Endothelial cell of umbilical vein (primary cell): Measurements from ENCODE around the gene ANKRD13C. TPM values are rescaled to one million over a fixed set of nuclear protein-coding genes. Genes with fewer than 3 reads are reported as not detected.

Experiments used
- BruUV-seq: library from RNA; stranded (reverse); fragments of 400-500 nt; replicated peaks from 2 replicates; lab custom pipeline; 2021; lab: Mats Ljungman, UMichigan
- CTCF ChIA-PET: fragments of 300-600, 350-600 bp; sonication (Branson Sonifier 250); formaldehyde crosslinking; loops from one replicate; lab custom pipeline; 2021; ENCODE audit warnings: antibody characterized with exemption, inconsistent platforms; lab: Charles Lee
- POLR2A ChIA-PET: fragments of 300-600, 350-600 bp; sonication (Branson Sonifier 250); formaldehyde crosslinking; loops from one replicate; lab custom pipeline; 2021; ENCODE audit warnings: antibody characterized with exemption, inconsistent platforms; lab: Charles Lee
- DNase-seq: peaks from one replicate; pipeline ENCODE4 v3.0.0-alpha.2; 2011; ENCODE audit warnings: low read depth, low spot score
- FAIRE-seq: peaks from 2 replicates; lab custom pipeline; 2011; peaks lifted over from hg19 to GRCh38; lab: Jason Lieb, UNC
- H2AFZ ChIP-seq: 2 replicates; pipeline ENCODE4 v1.6.0; 2012; ENCODE audit warnings: low read depth, low read length, control low read depth, inconsistent platforms
- H3K27ac ChIP-seq: 2 replicates; pipeline ENCODE4 v1.5.1; 2011; ENCODE audit warnings: low read depth, mild to moderate bottlenecking, control low read depth, low read length, moderate library complexity; ENCODE audit not compliant: insufficient read depth
- H3K27me3 ChIP-seq, 2 experiments: 2 replicates each; pipeline versions ENCODE4 v1.6.0 to v1.6.1; 2011; ENCODE audit warnings: low read length in 2 of 2, mixed read lengths in 1 of 2; ENCODE audit not compliant: control insufficient read depth in 2 of 2, insufficient read depth in 2 of 2
- H3K36me3 ChIP-seq, 2 experiments: 2 replicates in 1 of 2; 3 replicates in 1 of 2; pipeline ENCODE4 v1.5.1; 2011; ENCODE audit warnings: low read length in 2 of 2, mild to moderate bottlenecking in 1 of 2, moderate library complexity in 1 of 2; ENCODE audit not compliant: control insufficient read depth in 2 of 2, insufficient read depth in 2 of 2; ENCODE audit errors: extremely low read depth in 1 of 2
- H3K4me1 ChIP-seq: 3 replicates; pipeline ENCODE4 v1.5.1; 2011; ENCODE audit warnings: mild to moderate bottlenecking, low read length; ENCODE audit not compliant: control insufficient read depth, insufficient read depth; ENCODE audit errors: extremely low read depth
- H3K4me2 ChIP-seq: 2 replicates; pipeline ENCODE4 v1.6.1; 2011; ENCODE audit warnings: low read length, control low read depth, mixed read lengths; ENCODE audit not compliant: insufficient read depth
- H3K4me3 ChIP-seq, 3 experiments: fragments of 200-600 bp in 1 of 3; sonication (generic), shearing (Covaris generic) in 1 of 3; replicated peaks in 1 of 3; 2 replicates each; pipeline ENCODE4 v1.5.1; 2011 to 2016; ENCODE audit warnings: control low read depth in 3 of 3, low read length in 3 of 3, mild to moderate bottlenecking in 2 of 3, inconsistent platforms in 1 of 3, low read depth in 1 of 3, moderate library complexity in 1 of 3; ENCODE audit not compliant: insufficient read depth in 1 of 3
- H3K79me2 ChIP-seq: 2 replicates; pipeline ENCODE4 v1.6.0; 2012; ENCODE audit warnings: low read length, inconsistent platforms; ENCODE audit not compliant: control insufficient read depth, insufficient read depth
- H3K9ac ChIP-seq: replicated peaks from 2 replicates; pipeline ENCODE3; 2011; ENCODE audit warnings: low read length, control low read depth; ENCODE audit not compliant: insufficient read depth; ENCODE audit errors: extremely low read depth
- H3K9me1 ChIP-seq: replicated peaks from 3 replicates; pipeline ENCODE4 v1.6.0; 2011; ENCODE audit warnings: mild to moderate bottlenecking, low read length; ENCODE audit not compliant: control insufficient read depth, insufficient read depth; ENCODE audit errors: extremely low read depth
- H3K9me3 ChIP-seq: replicated peaks from 2 replicates; pipeline ENCODE4 v1.5.1; 2012; ENCODE audit warnings: low read length, inconsistent platforms; ENCODE audit not compliant: control insufficient read depth, insufficient read depth
- H4K20me1 ChIP-seq: replicated peaks from 2 replicates; pipeline ENCODE3; 2011; ENCODE audit warnings: mild to moderate bottlenecking, low read length; ENCODE audit not compliant: control insufficient read depth, insufficient read depth; ENCODE audit errors: extremely low read depth
- EZH2 ChIP-seq: IDR thresholded peaks from 2 replicates; pipeline ENCODE4 v1.6.1; 2012; ENCODE audit warnings: borderline replicate concordance, low read depth, mild to moderate bottlenecking, moderate library complexity, low read length, inconsistent platforms; ENCODE audit not compliant: severe bottlenecking
- FOS ChIP-seq: IDR thresholded peaks from 2 replicates; pipeline ENCODE4 v1.6.1; 2011; ENCODE audit warnings: mild to moderate bottlenecking, low read length, moderate library complexity, borderline replicate concordance; ENCODE audit not compliant: insufficient read depth
- GATA2 ChIP-seq: IDR thresholded peaks from 2 replicates; pipeline ENCODE4 v1.7.0; 2011; ENCODE audit warnings: low read depth, mild to moderate bottlenecking, moderate library complexity, mixed read lengths, low read length; ENCODE audit not compliant: insufficient read length, insufficient read depth
- JUN ChIP-seq: IDR thresholded peaks from 2 replicates; pipeline ENCODE4 v1.6.1; 2011; ENCODE audit warnings: borderline replicate concordance, low read depth; ENCODE audit not compliant: insufficient read length, insufficient read depth
- MYC ChIP-seq: IDR thresholded peaks from one replicate; pipeline ENCODE4 v1.6.1; 2011; ENCODE audit warnings: mild to moderate bottlenecking, low read depth, low read length
- POLR2A ChIP-seq: IDR thresholded peaks from 2 replicates; pipeline ENCODE4 v1.6.1; 2012; ENCODE audit warnings: low read depth, mild to moderate bottlenecking, control low read depth, low read length
- POLR2AphosphoS5 ChIP-seq: IDR thresholded peaks from 2 replicates; pipeline ENCODE4 v1.6.1; 2012; ENCODE audit warnings: low read depth, mild to moderate bottlenecking, control low read depth, low read length, moderate library complexity; ENCODE audit not compliant: insufficient read depth
- dilution Hi-C: fragments of 300-500 bp; cut with MboI; formaldehyde crosslinking; loops from one replicate; pipeline ENCODE4 v1.15.0; 2019; ENCODE audit warnings: low sequenced_read_pairs; ENCODE audit not compliant: extremely low pct_ligation_motif_present
- intact Hi-C: fragments of 100-400 bp; cut with micrococcal nuclease; formaldehyde crosslinking; loops from one replicate; pipeline ENCODE4 v1.10.0; 2022
- polyA plus RNA-seq, 4 experiments: library from polyadenylated mRNA; depleted of rRNA in 3 of 4; stranded (reverse) in 3 of 4; unstranded in 1 of 4; fragments of >200 nt; gene quantifications; 2 replicates each; pipeline versions ENCODE4 v1.2.1 to v1.2.3, GENCODE V29; 2011 to 2012; ENCODE audit warnings: missing spikeins in 1 of 4
- total RNA-seq: library from RNA; stranded (reverse); gene quantifications from 2 replicates; pipeline ENCODE4 v1.2.3, GENCODE V29; 2021
- TF ChIP-seq, protein P1 (sequence below), 2 donors: IDR thresholded peaks; 1 replicate in 1 of 2; 2 replicates in 1 of 2; pipeline ENCODE4 v1.5.1; 2011; ENCODE audit warnings: low read length in 2 of 2, mild to moderate bottlenecking in 2 of 2, moderate library complexity in 2 of 2, control low read depth in 1 of 2, inconsistent platforms in 1 of 2, low read depth in 1 of 2; ENCODE audit not compliant: insufficient read depth in 1 of 2; ENCODE audit errors: extremely low read depth in 1 of 2
- TF ChIP-seq, protein P2 (sequence below): IDR thresholded peaks from 2 replicates; pipeline ENCODE4 v1.6.1; 2011; ENCODE audit not compliant: insufficient read depth, insufficient read length

The ANKRD13C gene
- total and polyA plus RNA-seq, 2 donors (not counting 3 experiments of a cell fraction or from before 2014, with no cell fraction given) = 4.6 to 17.3 TPM

DNA sequence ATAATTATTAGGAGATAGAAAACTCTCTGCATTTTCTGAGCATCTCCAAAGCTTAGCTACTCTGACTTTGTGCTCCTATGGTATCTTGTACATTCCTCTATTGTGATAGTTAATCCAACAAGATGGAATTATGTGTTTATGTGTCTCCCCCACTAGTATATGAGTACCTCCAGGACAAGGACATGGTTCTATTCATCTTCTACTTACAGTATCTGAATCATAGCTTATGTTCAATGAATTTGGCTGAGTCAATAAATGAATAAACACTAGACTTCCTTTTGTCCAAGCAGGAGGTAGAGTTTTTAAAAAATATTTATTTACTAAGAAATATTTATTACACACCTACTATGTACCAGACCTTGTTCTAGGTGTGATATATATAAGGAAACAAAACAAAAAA lies 38.1 kb upstream of the ANKRD13C start:
- dilution Hi-C loops = no loop called here
- no TSS peak for BruUV-seq
- DNase-seq (no peak), FAIRE-seq (no peak)
- Histone ChIP-seq H3K4me3 (no peak overlapping the region), H3K9me1 (no peaks in the 10 kb centered on the region), H3K27ac (no peak overlapping the region), H3K9me3 (no peaks in the 10 kb centered on the region), H3K4me1 (no peaks in the 10 kb centered on the region), H3K36me3 (no peaks in the 10 kb centered on the region), H3K27me3 (no peaks in the 10 kb centered on the region), H2AFZ (no peak overlapping the region), H4K20me1 (no peaks in the 10 kb centered on the region), H3K4me2 (no peak overlapping the region), H3K79me2 (no peaks in the 10 kb centered on the region), H3K9ac (no peak overlapping the region)
- TF ChIP-seq, protein P1, sequence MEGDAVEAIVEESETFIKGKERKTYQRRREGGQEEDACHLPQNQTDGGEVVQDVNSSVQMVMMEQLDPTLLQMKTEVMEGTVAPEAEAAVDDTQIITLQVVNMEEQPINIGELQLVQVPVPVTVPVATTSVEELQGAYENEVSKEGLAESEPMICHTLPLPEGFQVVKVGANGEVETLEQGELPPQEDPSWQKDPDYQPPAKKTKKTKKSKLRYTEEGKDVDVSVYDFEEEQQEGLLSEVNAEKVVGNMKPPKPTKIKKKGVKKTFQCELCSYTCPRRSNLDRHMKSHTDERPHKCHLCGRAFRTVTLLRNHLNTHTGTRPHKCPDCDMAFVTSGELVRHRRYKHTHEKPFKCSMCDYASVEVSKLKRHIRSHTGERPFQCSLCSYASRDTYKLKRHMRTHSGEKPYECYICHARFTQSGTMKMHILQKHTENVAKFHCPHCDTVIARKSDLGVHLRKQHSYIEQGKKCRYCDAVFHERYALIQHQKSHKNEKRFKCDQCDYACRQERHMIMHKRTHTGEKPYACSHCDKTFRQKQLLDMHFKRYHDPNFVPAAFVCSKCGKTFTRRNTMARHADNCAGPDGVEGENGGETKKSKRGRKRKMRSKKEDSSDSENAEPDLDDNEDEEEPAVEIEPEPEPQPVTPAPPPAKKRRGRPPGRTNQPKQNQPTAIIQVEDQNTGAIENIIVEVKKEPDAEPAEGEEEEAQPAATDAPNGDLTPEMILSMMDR (IDR thresholded peaks at IDR 0.05; ENCODE audit: extremely low read depth in 1 of 2, insufficient read depth in 1 of 2, low read depth in 1 of 2, low read length in 2 of 2) = no peak
- TF ChIP-seq, protein P2, sequence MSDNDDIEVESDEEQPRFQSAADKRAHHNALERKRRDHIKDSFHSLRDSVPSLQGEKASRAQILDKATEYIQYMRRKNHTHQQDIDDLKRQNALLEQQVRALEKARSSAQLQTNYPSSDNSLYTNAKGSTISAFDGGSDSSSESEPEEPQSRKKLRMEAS = no peak
- ChIA-PET POLR2A (no interaction called here), CTCF (interaction anchor here (1.3 to 1.7 kb wide), 2 partner anchors 10 kb away, joined by 3 to 4 read pairs; no protein-coding TSS in a partner anchor)
- intact Hi-C loops = no loop called here

DNA sequence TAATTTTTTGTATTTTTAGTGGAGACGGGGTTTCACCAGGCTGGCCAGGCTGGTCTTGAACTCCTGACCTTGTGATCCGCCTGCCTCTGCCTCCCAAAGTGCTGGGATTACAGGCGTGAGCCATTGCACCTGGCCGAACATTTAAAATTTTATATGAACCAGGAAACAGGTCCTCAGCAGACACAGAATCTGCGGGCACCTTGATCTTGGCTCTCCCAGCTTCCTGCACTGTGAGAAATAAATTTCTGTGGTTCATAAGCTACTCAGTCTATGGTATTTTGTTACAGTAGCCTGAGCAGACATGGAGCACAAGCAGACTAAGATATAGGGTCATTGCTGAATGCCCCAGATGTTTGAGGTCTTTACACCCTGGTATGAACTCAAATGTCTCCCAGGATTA lies 33.0 kb upstream of the ANKRD13C start:
- no TSS peak for BruUV-seq
- no peaks in the 10 kb centered on the region for H3K9me1 ChIP-seq
- no peak overlapping the region for H3K4me3 ChIP-seq
- no peak overlapping the region for H3K4me2 ChIP-seq
- H3K27me3 ChIP-seq = peaks cover 0 to 2% of the 10 kb centered on the region in 2 experiments
- no peaks in the 10 kb centered on the region for H3K79me2 ChIP-seq
- TF ChIP-seq, protein P1 (IDR thresholded peaks at IDR 0.05; ENCODE audit: extremely low read depth in 1 of 2, insufficient read depth in 1 of 2, low read depth in 1 of 2, low read length in 2 of 2) = no peak
- TF ChIP-seq POLR2AphosphoS5 = no peak
- TF ChIP-seq EZH2 = no peak
- TF ChIP-seq POLR2A = no peak
- TF ChIP-seq, protein P2 = no peak
- no peak for TF ChIP-seq MYC
- TF ChIP-seq GATA2 = no peak
- TF ChIP-seq JUN = no peak
- TF ChIP-seq FOS = no peak
- H3K36me3 ChIP-seq = no peaks in the 10 kb centered on the region
- no peak overlapping the region for H2AFZ ChIP-seq
- H3K9ac ChIP-seq = no peak overlapping the region
- no peak for DNase-seq
- no peak overlapping the region for H3K27ac ChIP-seq
- FAIRE-seq = no peak
- intact Hi-C loops (no loop called here), dilution Hi-C loops (no loop called here)
- CTCF ChIA-PET = interaction anchor here (0.7 kb wide), 1 partner anchor 88 kb away, joined by 3 read pairs; no protein-coding TSS in a partner anchor
- no peaks in the 10 kb centered on the region for H3K4me1 ChIP-seq
- no peaks in the 10 kb centered on the region for H4K20me1 ChIP-seq
- H3K9me3 ChIP-seq = no peaks in the 10 kb centered on the region
- POLR2A ChIA-PET = no interaction called here
